GM18505 (cell line): Measurements from ENCODE around the gene ZIK1.
A peak's percentile ranks its signal among the peaks of the same experiment; 100 is the strongest.

ENCODE experiments used
- ATAC-seq: cut with Tn5 transposase; IDR thresholded peaks from one replicate; pipeline ENCODE4 v1.9.1; 2021; ENCODE audit not compliant: unreplicated experiment
- POLR2A ChIP-seq: IDR thresholded peaks from 4 replicates; pipeline ENCODE4 v1.6.1; 2011; ENCODE audit warnings: borderline replicate concordance; ENCODE audit not compliant: insufficient read depth, insufficient read length; ENCODE audit errors: extremely low read depth

The ZIK1 gene

DNA sequence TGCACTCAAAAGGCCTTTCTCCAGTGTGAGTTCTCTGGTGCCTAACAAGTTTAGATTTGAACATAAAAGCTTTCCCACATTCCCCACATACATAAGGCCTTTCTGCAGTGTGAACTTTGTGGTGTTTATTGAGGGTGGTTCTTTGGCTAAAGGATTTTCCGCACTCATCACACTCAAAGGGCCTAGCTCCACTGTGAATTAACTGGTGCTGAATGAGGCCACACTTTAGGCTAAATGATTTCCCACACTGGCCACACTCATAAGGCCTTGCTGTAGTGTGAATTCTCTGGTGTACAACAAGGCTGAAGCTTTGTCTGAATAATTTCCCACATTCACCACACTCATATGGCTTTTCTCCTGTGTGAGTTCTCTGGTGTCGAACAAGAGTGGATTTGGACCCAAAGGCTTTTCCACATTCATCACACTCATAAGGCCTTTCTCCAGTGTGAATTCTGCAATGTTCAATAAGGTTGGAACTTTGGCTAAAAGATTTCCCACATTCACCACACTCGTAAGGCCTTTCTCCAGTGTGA lies 11.5 kb upstream of the ZIK1 start:
- TF ChIP-seq POLR2A: no peak
- no peak for ATAC-seq

- no peak for TF ChIP-seq POLR2A
- ATAC-seq: no peak
These were observed 7.3 kb upstream of the ZIK1 start for GRCh38 chr19:57576661-57577060.

DNA sequence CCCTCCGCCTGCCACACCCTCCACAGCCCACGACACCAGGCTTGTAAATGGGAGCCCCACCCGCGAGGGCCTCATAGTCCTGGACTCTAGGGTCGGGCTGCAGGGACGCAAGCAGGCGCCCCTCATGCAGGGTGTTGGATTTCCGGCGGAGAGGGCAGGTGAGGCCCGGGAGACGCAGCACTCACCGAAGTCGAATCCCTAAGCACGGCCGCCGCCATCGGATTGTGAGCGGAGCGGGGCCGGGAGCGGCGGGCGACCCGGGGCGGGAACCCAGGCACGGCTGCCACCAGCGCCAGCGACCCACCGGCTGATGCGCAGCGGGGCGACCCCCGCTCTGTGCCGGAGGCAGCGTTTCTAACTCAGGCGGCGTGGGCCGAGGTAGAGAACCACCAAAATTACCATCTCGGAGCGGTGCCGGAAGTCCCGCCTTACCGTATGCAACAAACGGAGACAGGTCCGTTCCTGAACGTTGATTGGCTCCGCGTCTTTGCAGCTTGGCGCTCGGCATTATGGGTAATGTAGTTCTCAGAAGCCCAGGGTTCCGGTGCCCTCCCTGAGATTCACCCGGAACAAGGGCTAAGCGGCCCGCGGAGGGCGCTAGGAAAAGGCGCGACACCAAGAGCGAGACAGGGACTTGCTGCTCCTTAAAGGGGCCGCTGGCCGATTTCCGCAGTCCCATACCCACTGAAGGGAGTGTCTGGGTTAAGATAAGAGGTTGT lies 5.3 kb upstream of the ZIK1 start, which contains the start of gene ZNF416:
TSS of gene ZNF416 (minus strand) at position 425 of the 719 bp plus-strand sequence. CDS start at position 218, 207 bp downstream.
- TF ChIP-seq POLR2A: peak; percentile 57
- ATAC-seq: peak; percentile 77

DNA sequence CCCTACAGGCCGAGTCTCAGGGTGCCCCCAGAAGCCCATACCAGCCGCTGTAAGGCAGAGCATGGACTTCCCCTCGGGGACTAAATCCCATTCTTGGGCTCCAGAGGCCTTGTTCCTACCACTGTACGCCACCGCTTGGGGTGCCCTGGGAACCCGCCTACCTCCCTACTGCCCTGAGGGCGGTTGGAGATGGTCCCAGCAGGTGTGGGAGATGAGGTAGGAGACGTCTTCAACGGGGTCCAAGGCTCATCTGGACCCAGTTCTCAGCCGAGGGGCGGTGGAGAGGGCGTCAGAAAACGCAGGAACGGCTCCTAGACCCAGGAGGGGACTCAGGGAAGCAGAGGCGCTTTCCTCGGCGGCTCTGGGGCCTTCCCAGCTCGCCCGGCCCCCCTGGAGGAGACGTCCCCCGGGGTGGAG lies 833 bp upstream of the ZIK1 start:
- no peak for TF ChIP-seq POLR2A
- no peak for ATAC-seq

GRCh38 chr19:57587529-57587928 lies 3.6 kb downstream of the ZIK1 start:
- no peak for ATAC-seq
- TF ChIP-seq POLR2A: no peak

- no peak for TF ChIP-seq POLR2A
- ATAC-seq: peak; percentile 14
These were observed 15.4 kb downstream of the ZIK1 start for GRCh38 chr19:57599377-57599760.

DNA sequence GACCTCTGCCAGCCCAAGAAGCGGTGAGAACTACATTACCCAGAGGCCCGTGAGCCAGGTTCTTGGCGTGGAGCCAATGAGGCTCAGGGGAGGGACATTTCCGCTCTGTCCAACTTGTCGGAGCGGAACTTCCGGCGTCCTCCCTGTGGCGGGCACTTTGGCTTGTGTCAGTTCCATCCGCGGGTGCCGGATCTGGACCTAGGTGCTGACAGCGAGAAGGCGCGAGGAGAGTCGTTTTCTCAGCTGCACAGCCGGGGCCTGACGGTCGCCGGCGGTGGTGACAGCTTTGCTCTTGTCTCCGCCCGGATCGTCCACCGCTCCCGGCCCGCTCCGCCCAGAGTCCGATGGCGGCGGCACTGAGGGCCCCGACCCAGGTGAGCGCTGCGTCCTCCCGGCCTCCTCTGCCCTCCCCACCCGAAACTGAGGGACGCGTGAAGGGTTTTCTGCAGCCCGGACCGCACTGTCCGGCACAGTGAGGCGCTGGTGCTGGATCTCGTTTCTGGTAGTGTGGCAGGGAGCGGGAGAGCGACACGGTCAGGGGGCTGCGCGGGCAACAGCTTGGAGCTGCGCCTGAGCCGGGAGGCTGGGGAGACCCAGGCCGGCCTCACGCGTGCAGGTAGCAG lies 15.9 kb downstream of the ZIK1 start, which contains the start of gene ZNF530:
TSS of gene ZNF530 (plus strand) at position 125 of the 623 bp plus-strand sequence. CDS start 4,461 bp downstream, outside the sequence.
- TF ChIP-seq POLR2A: peak; percentile 63
- peak; percentile 89 for ATAC-seq

- no peak for ATAC-seq
- TF ChIP-seq POLR2A: no peak
These were observed 23.0 kb downstream of the ZIK1 start for GRCh38 chr19:57606931-57607330.

GRCh38 chr19:57611113-57611512 lies 27.2 kb downstream of the ZIK1 start:
- no peak for ATAC-seq
- TF ChIP-seq POLR2A: no peak

DNA sequence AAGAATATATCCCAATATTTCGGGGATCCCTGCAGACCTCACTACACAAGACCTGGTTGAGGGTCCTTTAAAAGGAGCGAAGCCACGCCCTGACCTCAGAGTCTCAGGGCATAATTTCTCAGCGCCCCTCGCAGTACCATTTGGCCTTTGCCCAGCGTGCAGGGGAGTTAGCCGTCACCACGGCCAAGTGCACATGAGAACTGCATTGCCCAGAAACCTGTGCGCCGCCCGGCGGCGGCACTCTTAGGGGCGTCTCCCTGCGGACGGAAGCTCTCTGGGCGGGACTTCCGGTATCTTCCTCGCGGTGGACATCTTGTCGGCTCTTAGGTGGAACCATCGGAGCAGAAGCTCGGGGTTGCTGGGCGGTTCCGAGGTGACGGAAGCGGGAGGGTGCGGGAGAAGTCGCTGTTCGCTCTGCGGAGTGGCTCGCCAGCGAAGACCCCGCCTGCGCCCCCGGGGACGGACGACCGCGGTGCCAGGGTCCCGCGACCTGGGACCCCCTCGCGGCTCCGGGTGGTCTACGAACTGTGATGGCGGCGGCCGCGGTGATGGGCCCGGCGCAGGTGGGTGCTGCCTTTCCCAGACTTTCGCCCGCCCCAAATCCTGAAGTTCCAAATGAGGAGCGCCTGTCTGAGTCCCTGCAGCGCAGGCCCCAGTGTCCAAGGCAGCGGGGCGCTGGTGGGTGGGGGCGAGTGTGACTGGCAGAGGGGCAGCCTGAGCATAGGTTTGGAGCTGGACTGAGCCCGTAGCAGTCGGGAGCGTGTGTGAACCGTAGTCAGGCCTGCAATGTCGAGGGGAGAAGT lies 30.2 kb downstream of the ZIK1 start, which contains the start of gene ZNF134:
TSS of gene ZNF134 (plus strand) at position 302 of the 803 bp plus-strand sequence. CDS start 5,227 bp downstream, outside the sequence.
- peak; percentile 82 for TF ChIP-seq POLR2A
- peak; percentile 96 for ATAC-seq

DNA sequence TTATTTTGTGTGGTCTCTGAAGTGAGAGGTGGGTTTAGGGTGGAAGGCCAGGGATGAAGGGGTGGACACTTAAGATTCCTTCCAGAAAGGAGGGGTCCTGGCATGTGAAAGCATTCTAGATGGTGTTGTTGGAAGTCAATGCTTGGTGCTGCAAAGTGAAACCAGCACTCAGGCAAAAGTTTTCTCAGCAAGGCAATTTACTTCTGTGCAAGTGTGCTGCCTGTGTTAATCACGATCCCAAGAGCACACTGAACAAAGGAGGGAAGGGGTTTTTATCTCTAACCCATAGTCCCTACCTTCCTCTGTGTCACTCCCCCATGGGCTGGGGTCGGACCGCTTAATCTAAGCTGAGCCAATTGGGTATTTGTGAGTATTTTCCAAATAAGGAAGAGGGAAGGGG lies 31.4 kb downstream of the ZIK1 start:
- no peak for TF ChIP-seq POLR2A
- no peak for ATAC-seq

DNA sequence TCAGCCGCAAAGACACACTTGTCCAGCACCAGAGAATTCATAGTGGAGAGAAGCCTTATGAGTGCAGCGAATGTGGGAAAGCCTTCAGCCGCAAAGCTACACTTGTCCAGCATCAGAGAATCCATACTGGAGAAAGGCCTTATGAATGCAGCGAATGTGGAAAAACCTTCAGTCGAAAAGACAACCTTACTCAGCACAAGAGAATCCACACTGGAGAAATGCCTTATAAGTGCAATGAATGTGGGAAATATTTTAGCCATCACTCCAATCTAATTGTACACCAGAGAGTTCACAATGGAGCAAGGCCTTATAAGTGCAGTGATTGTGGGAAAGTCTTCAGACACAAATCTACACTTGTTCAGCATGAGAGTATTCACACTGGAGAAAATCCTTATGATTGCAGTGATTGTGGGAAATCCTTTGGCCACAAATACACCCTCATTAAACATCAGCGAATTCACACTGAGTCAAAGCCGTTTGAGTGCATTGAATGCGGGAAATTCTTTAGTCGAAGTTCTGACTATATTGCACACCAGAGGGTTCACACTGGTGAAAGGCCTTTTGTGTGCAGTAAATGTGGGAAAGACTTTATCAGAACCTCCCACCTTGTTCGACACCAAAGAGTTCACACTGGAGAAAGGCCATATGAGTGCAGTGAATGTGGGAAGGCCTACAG lies 36.9 kb downstream of the ZIK1 start:
- TF ChIP-seq POLR2A: no peak
- ATAC-seq: no peak

- TF ChIP-seq POLR2A: no peak
- ATAC-seq: no peak
These were observed 39.1 kb downstream of the ZIK1 start for GRCh38 chr19:57623091-57623490.
